GM23338 (cell line): Measurements from ENCODE around the gene NFIC. TPM values are rescaled to one million over a fixed set of nuclear protein-coding genes. Genes with fewer than 3 reads are reported as not detected.
A peak's percentile ranks its signal among the peaks of the same experiment; 100 is the strongest.
"Not testable (repeated sequence)": the region's sequence is repeated elsewhere in the genome, so short reads cannot be mapped to it uniquely, and the experiment has no call there.

Experiments used
- ATAC-seq: fragments of 200-7000 bp; cut with Tn5 transposase; 3 replicates; pipeline ENCODE4 v1.9.1; 2020
- DNase-seq: peaks from one replicate; pipeline ENCODE4 v3.0.0-alpha.2; 2015; ENCODE audit warnings: low spot score
- H2AFZ ChIP-seq: fragments of 200-600 bp; sonication (generic); 2 replicates; pipeline ENCODE4 v1.8.0; 2016; ENCODE audit warnings: antibody characterized with exemption, mild to moderate bottlenecking, moderate library complexity
- H3F3A ChIP-seq: fragments of 200-600 bp; sonication (generic); replicated peaks from 2 replicates; pipeline ENCODE4 v1.8.0; 2017; ENCODE audit warnings: antibody characterized with exemption, mixed run types, low read depth
- H3K27ac ChIP-seq: fragments of 200-600 bp; sonication (generic); 2 replicates; pipeline ENCODE4 v1.6.1; 2016; ENCODE audit warnings: low read depth
- H3K27me3 ChIP-seq: fragments of 200-600 bp; sonication (generic); 2 replicates; pipeline ENCODE4 v1.8.0; 2016; ENCODE audit warnings: mild to moderate bottlenecking, mixed run types, moderate library complexity; ENCODE audit not compliant: insufficient read depth
- H3K36me3 ChIP-seq: fragments of 200-600 bp; sonication (generic); 2 replicates; pipeline ENCODE4 v1.8.0; 2016; ENCODE audit warnings: mild to moderate bottlenecking; ENCODE audit not compliant: insufficient read depth
- H3K4me1 ChIP-seq: fragments of 200-600 bp; sonication (generic); 2 replicates; pipeline ENCODE4 v1.8.0; 2016; ENCODE audit warnings: mild to moderate bottlenecking, moderate library complexity; ENCODE audit not compliant: insufficient read depth
- H3K4me2 ChIP-seq: fragments of 200-600 bp; sonication (generic); 2 replicates; pipeline ENCODE4 v1.7.1; 2017; ENCODE audit warnings: mixed run types
- H3K4me3 ChIP-seq: fragments of 200-600 bp; sonication (generic); 2 replicates; pipeline ENCODE4 v1.6.1; 2016; ENCODE audit warnings: mixed run types
- H3K79me2 ChIP-seq: fragments of 200-600 bp; sonication (generic); replicated peaks from 2 replicates; pipeline ENCODE4 v1.8.0; 2017; ENCODE audit warnings: mild to moderate bottlenecking; ENCODE audit not compliant: insufficient read depth
- H3K9me2 ChIP-seq: fragments of 200-600 bp; sonication (generic); 2 replicates; pipeline ENCODE4 v1.8.0; 2017; ENCODE audit not compliant: insufficient read depth
- H4K20me1 ChIP-seq: fragments of 200-600 bp; sonication (generic); replicated peaks from 2 replicates; pipeline ENCODE4 v1.8.0; 2017; ENCODE audit warnings: mild to moderate bottlenecking; ENCODE audit not compliant: insufficient read depth
- H3K27ac Mint-ChIP-seq: 2 replicates; pipeline ENCODE4 v1.8.0; 2020; ENCODE audit warnings: inconsistent platforms, mild to moderate bottlenecking, moderate library complexity, mixed read lengths
- H3K27me3 Mint-ChIP-seq: 3 replicates; pipeline ENCODE4 v1.8.0; 2022; ENCODE audit warnings: low read depth, mild to moderate bottlenecking, moderate library complexity, mixed read lengths, inconsistent platforms; ENCODE audit not compliant: insufficient read depth, poor library complexity
- H3K36me3 Mint-ChIP-seq: 3 replicates; pipeline ENCODE4 v1.8.0; 2021; ENCODE audit warnings: low read depth, mild to moderate bottlenecking, inconsistent platforms, moderate library complexity, mixed read lengths
- H3K4me1 Mint-ChIP-seq: 3 replicates; pipeline ENCODE4 v1.8.0; 2020; ENCODE audit warnings: mild to moderate bottlenecking, inconsistent platforms, mixed read lengths
- H3K4me3 Mint-ChIP-seq: 3 replicates; pipeline ENCODE4 v1.8.0; 2021; ENCODE audit warnings: moderate library complexity, mild to moderate bottlenecking, inconsistent platforms, mixed read lengths
- H3K9me3 Mint-ChIP-seq: 3 replicates; pipeline ENCODE4 v1.8.0; 2020; ENCODE audit warnings: moderate library complexity, mild to moderate bottlenecking, inconsistent platforms, mixed read lengths
- CREB1 ChIP-seq: fragments of 250-450 bp; sonication (Bioruptor Pico); IDR thresholded peaks from 2 replicates; pipeline ENCODE4 v1.5.0; 2020; ENCODE audit warnings: low read depth, mild to moderate bottlenecking, moderate library complexity
- EZH2phosphoT487 ChIP-seq: fragments of 200-600 bp; sonication (generic); IDR thresholded peaks from one replicate; pipeline ENCODE4 v1.8.1; 2018; ENCODE audit warnings: antibody characterized with exemption; ENCODE audit not compliant: unreplicated experiment
- NANOG ChIP-seq: IDR thresholded peaks from 2 replicates; pipeline ENCODE4 v1.6.1; 2016; ENCODE audit warnings: antibody characterized with exemption, borderline replicate concordance
- STAT1 ChIP-seq: IDR thresholded peaks from one replicate; pipeline ENCODE4 v1.6.1; 2016; ENCODE audit warnings: antibody characterized with exemption; ENCODE audit not compliant: unreplicated experiment
- ZNF114 ChIP-seq: fragments of 250-450 bp; sonication (Bioruptor Pico); IDR thresholded peaks from 2 replicates; pipeline ENCODE4 v1.5.0; 2020; ENCODE audit warnings: mild to moderate bottlenecking, moderate library complexity
- polyA plus RNA-seq: library from polyadenylated mRNA; unstranded; fragments of >200 nt; fragmentation: Nextera tagmentation; extraction: Ambion mirVana; gene quantifications from 2 replicates; pipeline ENCODE4 v1.2.1, GENCODE V29; 2016
- total RNA-seq: library from RNA; depleted of rRNA; stranded (reverse); fragments of >200 nt; shearing (Covaris generic); gene quantifications from 2 replicates; pipeline ENCODE4 v1.2.3, GENCODE V29; 2014
- TF ChIP-seq, protein P1 (sequence below): IDR thresholded peaks from one replicate; pipeline ENCODE4 v1.6.1; 2018; ENCODE audit warnings: antibody characterized with exemption; ENCODE audit not compliant: unreplicated experiment
- TF ChIP-seq, protein P2 (sequence below), 2 experiments: fragments of 200-600 bp in 1 of 2; sonication (generic) in 1 of 2; conservative IDR thresholded peaks; 2 replicates each; pipeline versions ENCODE4 v1.5.1 to v1.6.1; 2016 to 2017; ENCODE audit warnings: antibody characterized with exemption in 2 of 2, low read depth in 2 of 2, mild to moderate bottlenecking in 2 of 2, moderate library complexity in 1 of 2

Gene NFIC
- total and polyA plus RNA-seq, 2 experiments from 2014 or later = 1.3 to 5.3 TPM

DNA sequence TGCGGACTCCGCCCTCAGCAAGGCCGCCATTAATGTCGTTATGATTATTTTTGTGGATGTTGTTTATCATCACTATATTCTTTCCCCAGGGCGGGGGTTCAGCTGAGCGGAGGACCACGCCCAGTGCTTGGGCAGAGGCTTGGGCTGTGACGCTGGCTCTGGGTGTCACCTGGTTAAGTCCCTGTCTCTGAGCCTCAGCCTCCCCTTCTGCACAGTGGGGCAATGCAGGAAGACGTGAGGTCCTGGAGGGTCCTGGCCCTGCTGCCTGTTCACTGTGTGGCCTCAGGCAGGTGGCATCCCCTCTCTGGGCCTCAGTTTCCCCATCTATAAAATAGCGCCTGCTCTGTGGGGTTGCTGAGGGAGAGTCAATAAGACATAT is 32.5 kb downstream of the NFIC start:
- Histone ChIP-seq H3K4me1 (no peaks in the 10 kb centered on the region; the same call in 1 of the 2 replicates), H3K36me3 (no peaks in the 10 kb centered on the region), H3K79me2 (no peaks in the 10 kb centered on the region), H3K27me3 (0 out of 2 replicates have a peak, but pooled peaks cover 3% of the 10 kb centered on the region), H3K27ac (no peak overlapping the region), H4K20me1 (no peaks in the 10 kb centered on the region), H3K4me3 (0 out of 2 replicates have a peak overlapping the region, but pooled peaks have one; percentile 23), H3K4me2 (peak overlapping the region; percentile 48; the same call in 1 of the 2 replicates), H2AFZ (no peak overlapping the region), H3F3A (no peaks in the 10 kb centered on the region), H3K9me2 (no peaks in the 10 kb centered on the region)
- Mint-ChIP-seq H3K9me3 (peaks cover 4% of the 10 kb centered on the region; the same call in 2 of the 3 replicates), H3K36me3 (no peaks in the 10 kb centered on the region), H3K4me3 (no peak overlapping the region), H3K4me1 (peaks cover 7% of the 10 kb centered on the region; the same call in 2 of the 3 replicates), H3K27me3 (peaks cover 21% of the 10 kb centered on the region), H3K27ac (no peak overlapping the region)
- no peak for ATAC-seq
- DNase-seq = no peak
- TF ChIP-seq, protein P1, sequence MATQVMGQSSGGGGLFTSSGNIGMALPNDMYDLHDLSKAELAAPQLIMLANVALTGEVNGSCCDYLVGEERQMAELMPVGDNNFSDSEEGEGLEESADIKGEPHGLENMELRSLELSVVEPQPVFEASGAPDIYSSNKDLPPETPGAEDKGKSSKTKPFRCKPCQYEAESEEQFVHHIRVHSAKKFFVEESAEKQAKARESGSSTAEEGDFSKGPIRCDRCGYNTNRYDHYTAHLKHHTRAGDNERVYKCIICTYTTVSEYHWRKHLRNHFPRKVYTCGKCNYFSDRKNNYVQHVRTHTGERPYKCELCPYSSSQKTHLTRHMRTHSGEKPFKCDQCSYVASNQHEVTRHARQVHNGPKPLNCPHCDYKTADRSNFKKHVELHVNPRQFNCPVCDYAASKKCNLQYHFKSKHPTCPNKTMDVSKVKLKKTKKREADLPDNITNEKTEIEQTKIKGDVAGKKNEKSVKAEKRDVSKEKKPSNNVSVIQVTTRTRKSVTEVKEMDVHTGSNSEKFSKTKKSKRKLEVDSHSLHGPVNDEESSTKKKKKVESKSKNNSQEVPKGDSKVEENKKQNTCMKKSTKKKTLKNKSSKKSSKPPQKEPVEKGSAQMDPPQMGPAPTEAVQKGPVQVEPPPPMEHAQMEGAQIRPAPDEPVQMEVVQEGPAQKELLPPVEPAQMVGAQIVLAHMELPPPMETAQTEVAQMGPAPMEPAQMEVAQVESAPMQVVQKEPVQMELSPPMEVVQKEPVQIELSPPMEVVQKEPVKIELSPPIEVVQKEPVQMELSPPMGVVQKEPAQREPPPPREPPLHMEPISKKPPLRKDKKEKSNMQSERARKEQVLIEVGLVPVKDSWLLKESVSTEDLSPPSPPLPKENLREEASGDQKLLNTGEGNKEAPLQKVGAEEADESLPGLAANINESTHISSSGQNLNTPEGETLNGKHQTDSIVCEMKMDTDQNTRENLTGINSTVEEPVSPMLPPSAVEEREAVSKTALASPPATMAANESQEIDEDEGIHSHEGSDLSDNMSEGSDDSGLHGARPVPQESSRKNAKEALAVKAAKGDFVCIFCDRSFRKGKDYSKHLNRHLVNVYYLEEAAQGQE = no peak

DNA sequence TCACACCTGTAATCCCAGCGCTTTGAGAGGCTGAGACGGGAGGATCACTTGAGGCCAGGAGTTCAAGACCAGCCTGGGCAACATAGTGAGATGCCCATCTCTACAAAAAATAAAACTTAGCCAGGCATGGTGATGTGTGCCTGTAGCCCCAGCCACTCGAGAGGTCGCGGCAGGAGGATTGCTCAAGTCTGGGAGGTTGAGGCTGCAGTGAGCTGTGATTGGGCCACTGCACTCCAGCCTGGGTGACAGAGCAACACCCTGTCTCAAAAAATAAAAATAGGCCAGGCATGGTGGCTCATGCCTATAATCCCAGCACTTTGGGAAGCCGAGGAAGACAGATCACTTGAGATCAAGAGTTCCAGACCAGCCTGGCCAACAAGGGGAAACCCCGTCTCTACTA is 32.9 kb downstream of the NFIC start:
- H3K79me2 ChIP-seq, H3K9me2 ChIP-seq, ATAC-seq: not testable (repeated sequence)

DNA sequence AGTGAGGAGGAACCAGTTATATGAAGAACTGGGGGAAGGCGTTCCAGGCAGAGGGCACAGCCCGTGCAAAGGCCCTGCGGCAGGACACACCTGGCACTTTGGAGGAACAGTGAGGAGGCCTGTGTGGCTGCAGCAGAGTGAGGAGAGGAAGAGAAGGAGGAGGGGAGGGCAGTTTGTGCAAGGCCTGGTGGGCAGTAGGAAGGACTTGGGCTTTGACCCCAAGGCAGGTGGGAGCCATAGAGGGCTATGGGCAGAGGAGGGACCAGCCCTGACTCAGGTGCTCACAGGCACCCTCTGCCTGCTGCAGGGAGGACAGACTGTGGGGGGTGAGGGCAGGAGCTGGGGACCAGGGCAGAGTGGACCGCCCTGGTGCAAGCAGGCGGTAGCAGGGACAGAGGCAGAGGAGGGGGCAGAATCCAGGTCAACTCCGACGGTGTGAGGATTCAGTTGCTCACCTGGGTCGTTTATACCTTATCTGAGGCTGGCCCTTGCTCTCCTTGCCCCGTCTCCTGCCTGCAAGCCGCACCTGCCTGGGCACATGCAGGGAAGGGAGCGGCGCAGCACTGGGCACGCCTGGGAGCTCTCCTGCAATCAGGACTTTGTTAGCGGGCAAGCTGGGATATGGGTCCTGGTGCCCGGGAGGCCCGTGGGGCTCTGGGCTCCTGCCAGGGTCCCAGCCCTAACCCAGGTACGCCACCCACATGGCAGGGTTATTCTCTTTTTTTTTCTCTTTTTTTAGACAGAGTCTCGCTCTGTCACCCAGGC is 34.8 kb downstream of the NFIC start:
- Mint-ChIP-seq H3K27me3 (peaks cover 19% of the 10 kb centered on the region), H3K4me1 (peaks cover 7% of the 10 kb centered on the region), H3K9me3 (peaks cover 4% of the 10 kb centered on the region; the same call in 2 of the 3 replicates), H3K36me3 (no peaks in the 10 kb centered on the region), H3K4me3 (no peak overlapping the region), H3K27ac (no peak overlapping the region)
- H3K36me3 ChIP-seq = no peaks in the 10 kb centered on the region
- H2AFZ ChIP-seq = no peak overlapping the region
- H3K4me3 ChIP-seq = no peak overlapping the region
- no peaks in the 10 kb centered on the region for H4K20me1 ChIP-seq
- no peaks in the 10 kb centered on the region; the same call in 1 of the 2 replicates for H3K4me1 ChIP-seq
- DNase-seq (no peak), ATAC-seq (no peak)
- no peaks in the 10 kb centered on the region for H3K9me2 ChIP-seq
- H3K27me3 ChIP-seq = 0 out of 2 replicates have a peak, but pooled peaks cover 3% of the 10 kb centered on the region
- H3F3A ChIP-seq = no peaks in the 10 kb centered on the region
- no peaks in the 10 kb centered on the region for H3K79me2 ChIP-seq
- no peak overlapping the region for H3K4me2 ChIP-seq
- no peak overlapping the region for H3K27ac ChIP-seq
- TF ChIP-seq EZH2phosphoT487 (no peak), STAT1 (no peak), CREB1 (no peak), ZNF114 (no peak), NANOG (no peak)
- TF ChIP-seq, protein P2, sequence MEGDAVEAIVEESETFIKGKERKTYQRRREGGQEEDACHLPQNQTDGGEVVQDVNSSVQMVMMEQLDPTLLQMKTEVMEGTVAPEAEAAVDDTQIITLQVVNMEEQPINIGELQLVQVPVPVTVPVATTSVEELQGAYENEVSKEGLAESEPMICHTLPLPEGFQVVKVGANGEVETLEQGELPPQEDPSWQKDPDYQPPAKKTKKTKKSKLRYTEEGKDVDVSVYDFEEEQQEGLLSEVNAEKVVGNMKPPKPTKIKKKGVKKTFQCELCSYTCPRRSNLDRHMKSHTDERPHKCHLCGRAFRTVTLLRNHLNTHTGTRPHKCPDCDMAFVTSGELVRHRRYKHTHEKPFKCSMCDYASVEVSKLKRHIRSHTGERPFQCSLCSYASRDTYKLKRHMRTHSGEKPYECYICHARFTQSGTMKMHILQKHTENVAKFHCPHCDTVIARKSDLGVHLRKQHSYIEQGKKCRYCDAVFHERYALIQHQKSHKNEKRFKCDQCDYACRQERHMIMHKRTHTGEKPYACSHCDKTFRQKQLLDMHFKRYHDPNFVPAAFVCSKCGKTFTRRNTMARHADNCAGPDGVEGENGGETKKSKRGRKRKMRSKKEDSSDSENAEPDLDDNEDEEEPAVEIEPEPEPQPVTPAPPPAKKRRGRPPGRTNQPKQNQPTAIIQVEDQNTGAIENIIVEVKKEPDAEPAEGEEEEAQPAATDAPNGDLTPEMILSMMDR (conservative IDR thresholded peaks at IDR 0.05; ENCODE audit: low read depth in 2 of 2) = no peak
- TF ChIP-seq, protein P1 = no peak

More for the DNA sequence above, 32.9 kb downstream of the NFIC start:
- not testable (repeated sequence) for H4K20me1 ChIP-seq, H3K4me1 Mint-ChIP-seq, H3K27ac Mint-ChIP-seq, H3K27ac ChIP-seq, H3K4me3 ChIP-seq, H3K4me3 Mint-ChIP-seq, H3K4me1 ChIP-seq, DNase-seq, H3F3A ChIP-seq, H3K36me3 Mint-ChIP-seq, H3K4me2 ChIP-seq, H3K36me3 ChIP-seq, H3K27me3 ChIP-seq, H3K9me3 Mint-ChIP-seq, H2AFZ ChIP-seq
- H3K27me3 Mint-ChIP-seq = peaks cover 21% of the 10 kb centered on the region
